ENCODE data around the gene COL9A2.

The COL9A2 gene

DNA sequence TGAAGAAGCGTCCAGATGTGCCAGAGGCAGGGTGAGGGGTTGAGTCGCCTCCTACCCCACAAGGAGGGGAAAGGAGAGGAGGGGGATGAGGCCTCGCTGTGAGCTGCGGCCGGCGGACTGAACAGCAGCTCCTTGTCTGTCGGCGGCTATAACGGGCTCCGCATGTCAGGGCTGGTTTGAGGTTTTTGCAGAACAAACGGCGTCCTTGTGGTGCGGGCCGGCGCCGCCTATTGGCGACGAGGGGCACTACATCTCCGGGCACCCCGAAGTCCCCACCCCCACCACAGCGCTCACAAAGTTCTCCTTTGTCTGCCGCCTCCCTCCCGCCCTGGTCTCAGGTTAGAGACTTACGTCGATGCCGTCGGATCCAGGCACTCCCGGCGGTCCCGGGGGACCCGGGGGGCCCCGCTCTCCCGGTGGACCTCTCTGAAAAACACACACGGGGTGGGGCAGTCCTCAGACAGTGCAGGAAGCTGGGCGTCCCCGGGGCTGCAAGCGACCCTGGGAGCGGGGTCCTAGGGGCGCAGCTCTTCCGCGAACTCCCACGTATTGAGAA is 1.8 kb downstream of the COL9A2 start:
- Histone ChIP-seq H3K9me3 (ENCODE audit: control insufficient read depth, low read length) (no peaks in the 10 kb centered on the region), H3K27me3 (ENCODE audit: control insufficient read depth, insufficient read depth, low read length) (peaks cover 4% of the 10 kb centered on the region), H3K9ac (no peak overlapping the region), H3K4me2 (ENCODE audit: low read length) (peak overlapping the region; percentile 62), H3K4me1 (no peaks in the 10 kb centered on the region), H2AFZ (peak overlapping the region; percentile 84), H3K36me3 (ENCODE audit: control insufficient read depth, insufficient read depth, low read length) (no peaks in the 10 kb centered on the region), H3K4me3 (ENCODE audit: low read depth, low read length) (peak overlapping the region; percentile 25), H3K79me2 (no peaks in the 10 kb centered on the region), H3K27ac (no peak overlapping the region)
- TF ChIP-seq, protein P1, sequence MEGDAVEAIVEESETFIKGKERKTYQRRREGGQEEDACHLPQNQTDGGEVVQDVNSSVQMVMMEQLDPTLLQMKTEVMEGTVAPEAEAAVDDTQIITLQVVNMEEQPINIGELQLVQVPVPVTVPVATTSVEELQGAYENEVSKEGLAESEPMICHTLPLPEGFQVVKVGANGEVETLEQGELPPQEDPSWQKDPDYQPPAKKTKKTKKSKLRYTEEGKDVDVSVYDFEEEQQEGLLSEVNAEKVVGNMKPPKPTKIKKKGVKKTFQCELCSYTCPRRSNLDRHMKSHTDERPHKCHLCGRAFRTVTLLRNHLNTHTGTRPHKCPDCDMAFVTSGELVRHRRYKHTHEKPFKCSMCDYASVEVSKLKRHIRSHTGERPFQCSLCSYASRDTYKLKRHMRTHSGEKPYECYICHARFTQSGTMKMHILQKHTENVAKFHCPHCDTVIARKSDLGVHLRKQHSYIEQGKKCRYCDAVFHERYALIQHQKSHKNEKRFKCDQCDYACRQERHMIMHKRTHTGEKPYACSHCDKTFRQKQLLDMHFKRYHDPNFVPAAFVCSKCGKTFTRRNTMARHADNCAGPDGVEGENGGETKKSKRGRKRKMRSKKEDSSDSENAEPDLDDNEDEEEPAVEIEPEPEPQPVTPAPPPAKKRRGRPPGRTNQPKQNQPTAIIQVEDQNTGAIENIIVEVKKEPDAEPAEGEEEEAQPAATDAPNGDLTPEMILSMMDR (IDR thresholded peaks at IDR 0.05): peak; percentile 47

DNA sequence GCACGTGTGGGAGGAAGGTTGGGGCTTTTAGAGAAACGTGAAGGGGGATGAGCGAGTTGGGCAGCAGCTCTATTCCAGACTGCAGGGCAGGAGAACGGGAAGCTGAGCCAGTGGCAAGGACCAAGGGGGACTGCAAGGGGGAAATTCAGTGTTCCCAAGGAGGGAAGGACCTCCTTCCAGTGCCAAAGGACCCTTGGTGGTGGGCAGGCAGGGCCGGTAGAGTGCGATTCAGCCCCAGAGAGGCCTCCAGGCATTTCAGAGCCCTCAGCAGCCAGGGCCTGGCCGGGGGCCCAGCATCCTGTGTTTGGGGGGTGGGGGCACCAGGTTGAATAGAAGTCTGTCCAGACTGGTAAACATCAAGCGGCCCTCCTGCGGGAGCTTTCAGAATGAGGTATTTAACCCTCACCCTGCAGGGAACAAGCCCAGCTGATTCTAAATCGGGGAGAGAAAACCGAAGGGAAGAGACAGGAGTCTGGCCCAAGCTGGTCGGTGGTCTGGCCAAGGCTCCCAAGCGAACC is 2.3 kb downstream of the COL9A2 start:
- Histone ChIP-seq H3K27me3 (ENCODE audit: control insufficient read depth, insufficient read depth, low read length) (peaks cover 4% of the 10 kb centered on the region), H3K4me2 (ENCODE audit: low read length) (no peak overlapping the region), H3K27ac (no peak overlapping the region), H3K36me3 (ENCODE audit: control insufficient read depth, insufficient read depth, low read length) (no peaks in the 10 kb centered on the region), H3K9me3 (ENCODE audit: control insufficient read depth, low read length) (no peaks in the 10 kb centered on the region), H3K79me2 (no peaks in the 10 kb centered on the region), H2AFZ (no peak overlapping the region), H3K4me1 (no peaks in the 10 kb centered on the region), H3K9ac (no peak overlapping the region), H3K4me3 (ENCODE audit: low read depth, low read length) (no peak overlapping the region)
- TF ChIP-seq, protein P1 (IDR thresholded peaks at IDR 0.05): no peak

DNA sequence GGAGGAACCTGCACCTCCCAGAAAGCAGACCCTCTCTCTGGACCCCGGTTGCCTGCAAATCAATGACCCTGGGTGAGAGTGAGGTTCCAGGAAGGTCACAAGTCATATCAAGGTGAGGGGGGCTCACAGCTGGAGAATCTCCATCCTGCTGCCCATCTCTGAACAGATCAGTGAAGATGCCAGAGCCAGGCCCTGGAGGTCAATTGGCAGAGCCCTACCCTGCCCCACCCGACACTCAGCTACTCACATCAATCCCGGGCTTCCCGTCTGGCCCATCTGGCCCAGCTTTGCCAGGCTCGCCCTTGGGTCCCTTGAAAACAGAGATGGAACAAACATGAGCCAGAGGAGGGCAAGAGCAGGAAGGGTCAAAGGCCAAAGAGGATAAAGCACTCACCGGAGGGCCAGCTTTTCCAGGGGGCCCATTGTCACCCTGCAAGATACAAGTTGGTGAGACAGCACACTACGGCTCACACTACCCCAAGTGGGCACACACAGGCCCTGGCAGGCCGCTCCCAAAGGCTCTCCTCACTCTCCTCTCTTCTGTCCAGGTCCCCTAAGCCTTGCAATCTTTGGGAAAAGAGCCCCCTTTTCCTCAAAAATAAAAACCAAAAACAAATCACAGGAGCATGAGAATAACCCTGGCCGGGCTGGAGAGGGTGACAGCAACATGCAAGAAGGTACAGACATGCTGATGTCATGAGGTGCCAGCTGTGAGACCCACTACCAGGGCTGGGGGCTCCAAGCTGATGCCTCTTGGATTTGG is 2.9 kb downstream of the COL9A2 start:
- H3K4me3 ChIP-seq (ENCODE audit: low read depth, low read length): no peak overlapping the region
- no peaks in the 10 kb centered on the region for H3K4me1 ChIP-seq
- no peak overlapping the region for H3K27ac ChIP-seq
- H3K9ac ChIP-seq: no peak overlapping the region
- H3K9me3 ChIP-seq (ENCODE audit: control insufficient read depth, low read length): no peaks in the 10 kb centered on the region
- no peak overlapping the region for H2AFZ ChIP-seq
- H3K36me3 ChIP-seq (ENCODE audit: control insufficient read depth, insufficient read depth, low read length): no peaks in the 10 kb centered on the region
- TF ChIP-seq, protein P1 (IDR thresholded peaks at IDR 0.05): no peak
- no peak overlapping the region for H3K4me2 ChIP-seq (ENCODE audit: low read length)
- H3K79me2 ChIP-seq: no peaks in the 10 kb centered on the region
- peaks cover 4% of the 10 kb centered on the region for H3K27me3 ChIP-seq (ENCODE audit: control insufficient read depth, insufficient read depth, low read length)

DNA sequence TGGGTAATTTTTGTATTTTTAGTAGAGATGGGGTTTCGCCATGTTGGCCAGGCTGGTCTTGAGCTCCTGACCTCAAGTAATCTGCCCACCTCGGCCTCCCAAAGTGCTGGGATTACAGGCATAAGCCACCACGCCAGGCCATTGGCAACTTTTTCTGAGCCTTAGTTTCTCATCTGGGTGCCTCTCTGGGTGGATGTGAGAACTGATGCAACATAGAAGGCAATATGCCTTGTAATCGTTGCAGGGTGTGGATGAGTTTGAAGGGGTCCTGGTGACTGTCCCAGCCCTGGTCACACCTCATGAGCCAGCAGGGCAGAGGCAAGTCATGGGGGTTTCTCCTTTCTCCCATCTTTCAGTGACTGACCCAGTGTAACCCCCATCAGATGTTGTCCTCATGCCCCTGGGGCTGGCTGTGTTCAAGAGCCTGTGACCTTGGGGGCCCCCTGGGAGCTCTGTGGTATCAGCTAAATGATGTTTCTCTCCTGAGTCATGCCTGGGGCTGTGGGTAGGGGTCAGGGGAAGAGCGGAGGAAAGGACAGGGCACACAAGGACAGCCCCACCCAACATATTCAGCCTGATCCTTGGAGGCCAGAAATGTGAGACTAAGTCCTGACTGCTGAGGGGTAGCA is 3.6 kb downstream of the COL9A2 start:
- no peaks in the 10 kb centered on the region for H3K79me2 ChIP-seq
- H3K4me1 ChIP-seq: no peaks in the 10 kb centered on the region
- H3K4me2 ChIP-seq (ENCODE audit: low read length): no peak overlapping the region
- H3K9me3 ChIP-seq (ENCODE audit: control insufficient read depth, low read length): no peaks in the 10 kb centered on the region
- TF ChIP-seq, protein P1 (IDR thresholded peaks at IDR 0.05): no peak
- no peak overlapping the region for H3K9ac ChIP-seq
- no peak overlapping the region for H3K27ac ChIP-seq
- no peaks in the 10 kb centered on the region for H3K36me3 ChIP-seq (ENCODE audit: control insufficient read depth, insufficient read depth, low read length)
- H2AFZ ChIP-seq: no peak overlapping the region
- H3K4me3 ChIP-seq (ENCODE audit: low read depth, low read length): no peak overlapping the region
- peaks cover 4% of the 10 kb centered on the region for H3K27me3 ChIP-seq (ENCODE audit: control insufficient read depth, insufficient read depth, low read length)
